Suprapubic skin (tissue), 4 donors: ENCODE measurements around the gene KLRG1. TPM values are rescaled to one million over a fixed set of nuclear protein-coding genes. Genes with fewer than 3 reads are reported as not detected.

Experiments
- DNase-seq, 2 donors: peaks; one replicate each; pipeline ENCODE4 v3.0.0-alpha.2; 2019; ENCODE audit warnings: low spot score in 2 of 2
- H3K27ac ChIP-seq: fragments of 200-600 bp; sonication (generic); one replicate; pipeline ENCODE4 v1.5.1; 2019
- H3K27me3 ChIP-seq: fragments of 200-600 bp; sonication (generic); one replicate; pipeline ENCODE4 v1.5.1; 2019
- H3K36me3 ChIP-seq: fragments of 200-600 bp; sonication (generic); one replicate; pipeline ENCODE4 v1.5.1; 2019
- H3K4me1 ChIP-seq: fragments of 200-600 bp; sonication (generic); one replicate; pipeline ENCODE4 v1.5.1; 2019
- H3K4me3 ChIP-seq: fragments of 200-600 bp; sonication (generic); one replicate; pipeline ENCODE4 v1.5.1; 2019; ENCODE audit warnings: mild to moderate bottlenecking
- H3K9me3 ChIP-seq: fragments of 200-600 bp; sonication (generic); one replicate; pipeline ENCODE4 v1.5.1; 2019
- CTCF ChIP-seq, 2 donors: fragments of 200-600 bp in 1 of 2; fragments of 450-650 bp in 1 of 2; sonication (generic) in 1 of 2; IDR thresholded peaks; one replicate each; pipeline ENCODE4 v1.5.1; 2016 to 2019; ENCODE audit warnings: antibody characterized with exemption in 2 of 2, mild to moderate bottlenecking in 1 of 2, moderate library complexity in 1 of 2
- EP300 ChIP-seq: sonication (generic); formaldehyde crosslinking; IDR thresholded peaks from one replicate; pipeline ENCODE4 v1.6.1; 2017; ENCODE audit warnings: antibody characterized with exemption
- POLR2A ChIP-seq, 2 donors: fragments of 450-650 bp; IDR thresholded peaks; one replicate each; pipeline ENCODE4 v1.6.1; 2017; ENCODE audit warnings: antibody characterized with exemption in 2 of 2, mild to moderate bottlenecking in 2 of 2, moderate library complexity in 2 of 2
- POLR2AphosphoS5 ChIP-seq, 3 donors: sonication (generic); formaldehyde crosslinking; IDR thresholded peaks; one replicate each; pipeline ENCODE4 v1.6.1; 2017; ENCODE audit warnings: antibody characterized with exemption in 3 of 3
- WGBS: methylation state at CpG from one replicate; pipeline ENCODE4 v1.1.5; 2018; 5-methylcytosine and 5-hydroxymethylcytosine counted together
- total RNA-seq, 4 donors: library from RNA; depleted of rRNA; stranded (reverse); fragments of >200 nt; gene quantifications; one replicate each; pipeline ENCODE4 v1.1.0, GENCODE V29; 2016

Gene KLRG1
- total RNA-seq, 4 donors from 2014 or later: 2.4 to 2.5 TPM; not detected in 2

GRCh38 chr12:9049520-9050133 lies 60.3 kb downstream of the KLRG1 start:
- TF ChIP-seq POLR2A (IDR thresholded peaks at IDR 0.05): no peak
- TF ChIP-seq EP300: no peak
- TF ChIP-seq CTCF (IDR thresholded peaks at IDR 0.05): peak; percentile 12 to 40
- no peak for TF ChIP-seq POLR2AphosphoS5 (IDR thresholded peaks at IDR 0.05)
- no peak for DNase-seq
- H3K4me3 ChIP-seq: no peak overlapping the region
- no peaks in the 10 kb centered on the region for H3K9me3 ChIP-seq
- H3K36me3 ChIP-seq: no peaks in the 10 kb centered on the region
- H3K27me3 ChIP-seq: no peaks in the 10 kb centered on the region
- WGBS: 29% methylated on average over 6 of the region's 6 CpGs
- no peak overlapping the region for H3K27ac ChIP-seq
- peaks cover 3% of the 10 kb centered on the region for H3K4me1 ChIP-seq

- Histone ChIP-seq H3K27me3 (no peaks in the 10 kb centered on the region), H3K4me1 (peaks cover 3% of the 10 kb centered on the region), H3K27ac (no peak overlapping the region), H3K9me3 (no peaks in the 10 kb centered on the region), H3K36me3 (no peaks in the 10 kb centered on the region), H3K4me3 (no peak overlapping the region)
- TF ChIP-seq POLR2AphosphoS5 (IDR thresholded peaks at IDR 0.05): no peak
- 55% methylated on average over 5 of the region's 15 CpGs for WGBS
- DNase-seq: no peak
Measured at GRCh38 chr12:9050521-9051157, 61.3 kb downstream of the KLRG1 start.

- H3K27me3 ChIP-seq: no peaks in the 10 kb centered on the region
- TF ChIP-seq POLR2AphosphoS5 (IDR thresholded peaks at IDR 0.05) (no peak), POLR2A (IDR thresholded peaks at IDR 0.05) (no peak), CTCF (IDR thresholded peaks at IDR 0.05) (no peak), EP300 (no peak)
- DNase-seq: no peak
- H3K9me3 ChIP-seq: no peaks in the 10 kb centered on the region
- no peak overlapping the region for H3K4me3 ChIP-seq
- peaks cover 3% of the 10 kb centered on the region for H3K4me1 ChIP-seq
- no peaks in the 10 kb centered on the region for H3K36me3 ChIP-seq
- WGBS: 74% methylated on average over 6 of the region's 6 CpGs
- no peak overlapping the region for H3K27ac ChIP-seq
Measured at GRCh38 chr12:9051158-9051550, 61.8 kb downstream of the KLRG1 start.

- Histone ChIP-seq H3K27ac (no peak overlapping the region), H3K4me1 (peaks cover 3% of the 10 kb centered on the region), H3K36me3 (no peaks in the 10 kb centered on the region), H3K27me3 (no peaks in the 10 kb centered on the region), H3K4me3 (no peak overlapping the region), H3K9me3 (no peaks in the 10 kb centered on the region)
- 73% methylated on average over 1 of the region's 1 CpG for WGBS
- DNase-seq: no peak
- TF ChIP-seq CTCF (IDR thresholded peaks at IDR 0.05) (no peak), POLR2AphosphoS5 (IDR thresholded peaks at IDR 0.05) (no peak), EP300 (no peak), POLR2A (IDR thresholded peaks at IDR 0.05) (no peak)
Measured at GRCh38 chr12:9052610-9053009, 63.3 kb downstream of the KLRG1 start.

Other genes with a start within 250 kb of the KLRG1 start
- gene A2ML1, start 166.9 kb upstream of the KLRG1 start, total RNA-seq: 100 to 1,000 TPM; 166 to 268 (median 218) TPM
- 10 to 100 TPM; 15.7 to 32.6 (median 28.2) TPM for gene PHC1, start 75.0 kb upstream of the KLRG1 start, total RNA-seq
- gene M6PR, start 39.9 kb upstream of the KLRG1 start, total RNA-seq: 100 to 1,000 TPM in 3 of 4 donors, 10 to 100 TPM in 1; 75.8 to 138 (median 120) TPM
- gene A2M, start 126.4 kb downstream of the KLRG1 start, total RNA-seq: 10 to 100 TPM; 47.6 to 84.4 (median 54.8) TPM
- under 1 TPM in 1 of 4 donors, not detected in 3; 0.15 TPM for gene PZP, start 218.8 kb downstream of the KLRG1 start, total RNA-seq